Neural progenitor cell (in vitro differentiated cells): ENCODE results near the gene FTHL17. TPM values are rescaled to one million over a fixed set of nuclear protein-coding genes. Genes with fewer than 3 reads are reported as not detected.

Source experiments
- DNase-seq: peaks from one replicate; pipeline ENCODE4 v3.0.0-alpha.2; 2016; ENCODE audit warnings: low spot score
- H2AFZ ChIP-seq: fragments of 200-600 bp; sonication (generic); replicated peaks from 2 replicates; pipeline ENCODE4 v1.6.1; 2016; ENCODE audit warnings: antibody characterized with exemption
- H3F3A ChIP-seq: fragments of 200-600 bp; sonication (generic); 2 replicates; pipeline ENCODE4 v1.6.1; 2016; ENCODE audit warnings: antibody characterized with exemption, low read depth
- H3K27ac ChIP-seq: fragments of 200-600 bp; sonication (generic); 2 replicates; pipeline ENCODE4 v1.5.1; 2016; ENCODE audit warnings: mild to moderate bottlenecking
- H3K27me3 ChIP-seq: fragments of 200-600 bp; sonication (generic); 2 replicates; pipeline ENCODE4 v1.6.1; 2016; ENCODE audit warnings: mild to moderate bottlenecking, moderate library complexity
- H3K36me3 ChIP-seq: fragments of 200-600 bp; sonication (generic); 2 replicates; pipeline ENCODE4 v1.5.1; 2016
- H3K4me1 ChIP-seq: fragments of 200-600 bp; sonication (generic); 2 replicates; pipeline ENCODE4 v1.6.1; 2016; ENCODE audit warnings: mixed run types
- H3K4me2 ChIP-seq: fragments of 200-600 bp; sonication (generic); 2 replicates; pipeline ENCODE4 v1.6.1; 2016
- H3K4me3 ChIP-seq: fragments of 200-600 bp; sonication (generic); 2 replicates; pipeline ENCODE4 v1.5.1; 2016
- H3K79me2 ChIP-seq: fragments of 200-600 bp; sonication (generic); 2 replicates; pipeline ENCODE4 v1.6.1; 2016; ENCODE audit warnings: low read depth
- H3K9ac ChIP-seq: fragments of 200-600 bp; sonication (generic); 2 replicates; pipeline ENCODE4 v1.6.1; 2016
- H3K9me3 ChIP-seq: fragments of 200-600 bp; sonication (generic); 2 replicates; pipeline ENCODE4 v1.5.1; 2016; ENCODE audit warnings: low read depth
- H4K20me1 ChIP-seq: fragments of 200-600 bp; sonication (generic); 2 replicates; pipeline ENCODE4 v1.6.1; 2016; ENCODE audit warnings: low read depth
- H3K27ac Mint-ChIP-seq: 3 replicates; pipeline ENCODE4 v1.8.0; 2021; ENCODE audit warnings: mixed read lengths
- H3K27me3 Mint-ChIP-seq: 2 replicates; pipeline ENCODE4 v1.8.0; 2022; ENCODE audit warnings: low read depth, mild to moderate bottlenecking, inconsistent platforms, moderate library complexity, mixed read lengths; ENCODE audit not compliant: insufficient read depth
- H3K36me3 Mint-ChIP-seq: 3 replicates; pipeline ENCODE4 v1.8.0; 2021; ENCODE audit warnings: mixed read lengths
- H3K4me1 Mint-ChIP-seq: 3 replicates; pipeline ENCODE4 v1.8.0; 2021; ENCODE audit warnings: mixed read lengths
- H3K4me3 Mint-ChIP-seq: 3 replicates; pipeline ENCODE4 v1.8.0; 2021; ENCODE audit warnings: mild to moderate bottlenecking, moderate library complexity, mixed read lengths
- H3K9me3 Mint-ChIP-seq: 3 replicates; pipeline ENCODE4 v1.8.0; 2020; ENCODE audit warnings: mixed read lengths
- CTCF ChIP-seq: fragments of 200-600 bp; sonication (generic); IDR thresholded peaks from 2 replicates; pipeline ENCODE4 v1.5.1; 2017; ENCODE audit warnings: antibody characterized with exemption, mild to moderate bottlenecking
- EZH2 ChIP-seq: fragments of 200-600 bp; sonication (generic); IDR thresholded peaks from 2 replicates; pipeline ENCODE4 v1.6.1; 2017; ENCODE audit warnings: antibody characterized with exemption, mild to moderate bottlenecking, moderate library complexity
- EZH2phosphoT487 ChIP-seq: fragments of 200-600 bp; sonication (generic); IDR thresholded peaks from 2 replicates; pipeline ENCODE4 v1.6.1; 2017; ENCODE audit warnings: antibody characterized with exemption
- total RNA-seq: library from RNA; depleted of rRNA; stranded (reverse); fragments of >200 nt; gene quantifications from 2 replicates; pipeline ENCODE4 v1.2.3, GENCODE V29; 2015; ENCODE audit warnings: low replicate concordance

The FTHL17 gene
- total RNA-seq, 1 donor from 2014 or later, result not detected

DNA sequence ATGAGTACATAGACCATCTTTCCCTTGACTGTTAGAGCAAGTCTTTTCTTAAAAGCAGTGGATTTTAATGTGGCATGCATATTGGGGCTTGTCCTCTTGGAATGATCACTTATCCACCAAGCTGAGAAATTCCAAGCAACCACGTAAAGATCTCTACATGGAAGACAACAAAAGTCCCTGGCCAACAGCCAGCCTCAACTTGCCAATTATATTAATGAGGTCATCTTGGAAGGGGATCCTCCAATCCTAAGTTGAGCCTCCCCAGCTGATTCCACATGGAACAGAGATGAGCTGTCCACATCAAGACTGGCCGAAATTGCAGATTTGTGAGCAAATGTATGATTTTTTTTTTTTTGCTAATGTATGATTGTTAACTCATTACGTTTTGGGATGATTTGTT, 20.6 kb upstream of the FTHL17 start:
- H3K27ac Mint-ChIP-seq, result no peak overlapping the region
- Histone ChIP-seq H3K27ac (no peak overlapping the region), H3K36me3 (no peaks in the 10 kb centered on the region), H3K4me1 (no peaks in the 10 kb centered on the region), H3K9me3 (peaks cover 7% of the 10 kb centered on the region), H3K27me3 (no peaks in the 10 kb centered on the region), H3K4me2 (no peak overlapping the region), H3F3A (no peaks in the 10 kb centered on the region), H3K9ac (no peak overlapping the region), H3K4me3 (no peak overlapping the region), H2AFZ (no peak overlapping the region), H4K20me1 (no peaks in the 10 kb centered on the region), H3K79me2 (no peaks in the 10 kb centered on the region)
- peaks cover 8% of the 10 kb centered on the region for H3K9me3 Mint-ChIP-seq
- H3K4me1 Mint-ChIP-seq, result peaks cover 3% of the 10 kb centered on the region
- TF ChIP-seq EZH2 (no peak), CTCF (no peak), EZH2phosphoT487 (no peak)
- H3K27me3 Mint-ChIP-seq, result no peaks in the 10 kb centered on the region
- no peaks in the 10 kb centered on the region for H3K36me3 Mint-ChIP-seq
- DNase-seq, result no peak
- no peak overlapping the region for H3K4me3 Mint-ChIP-seq

- Histone ChIP-seq H3F3A (no peaks in the 10 kb centered on the region), H3K36me3 (no peaks in the 10 kb centered on the region), H3K9ac (no peak overlapping the region), H2AFZ (no peak overlapping the region), H3K27ac (no peak overlapping the region), H3K79me2 (no peaks in the 10 kb centered on the region), H3K4me1 (no peaks in the 10 kb centered on the region), H3K9me3 (peaks cover 7% of the 10 kb centered on the region), H3K4me2 (no peak overlapping the region), H3K27me3 (no peaks in the 10 kb centered on the region), H3K4me3 (no peak overlapping the region), H4K20me1 (no peaks in the 10 kb centered on the region)
- Mint-ChIP-seq H3K27me3 (no peaks in the 10 kb centered on the region), H3K9me3 (peaks cover 8% of the 10 kb centered on the region), H3K4me1 (peaks cover 3% of the 10 kb centered on the region), H3K36me3 (no peaks in the 10 kb centered on the region), H3K4me3 (no peak overlapping the region), H3K27ac (no peak overlapping the region)
- TF ChIP-seq EZH2phosphoT487 (no peak), EZH2 (no peak), CTCF (no peak)
- no peak for DNase-seq
Measured at GRCh38 chrX:31091819-31092218, 20.0 kb upstream of the FTHL17 start.

DNA sequence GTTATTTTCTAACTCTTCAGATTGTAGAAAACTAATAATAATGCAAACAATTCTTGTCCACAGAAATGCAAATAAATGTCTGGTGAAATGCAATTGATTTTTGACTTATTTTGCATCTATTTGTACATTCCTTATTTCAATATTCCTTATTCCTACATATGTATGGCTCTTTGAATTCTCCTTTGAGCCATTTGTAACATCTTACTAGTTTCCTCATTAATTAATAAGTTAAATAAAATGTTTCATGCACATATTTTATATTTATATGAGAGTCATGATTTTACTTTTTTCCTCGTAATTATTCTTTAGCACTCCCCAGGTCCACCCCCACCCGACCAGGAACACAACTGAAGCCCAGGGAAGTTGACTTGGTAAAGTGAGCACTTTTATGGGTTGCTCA, 2.7 kb upstream of the FTHL17 start:
- Histone ChIP-seq H3K4me3 (no peak overlapping the region), H3K4me2 (no peak overlapping the region), H3K36me3 (no peaks in the 10 kb centered on the region), H3K9ac (no peak overlapping the region), H3F3A (no peaks in the 10 kb centered on the region), H2AFZ (no peak overlapping the region), H3K79me2 (no peaks in the 10 kb centered on the region), H3K27ac (no peak overlapping the region), H4K20me1 (no peaks in the 10 kb centered on the region), H3K9me3 (peaks cover 11% of the 10 kb centered on the region), H3K27me3 (no peaks in the 10 kb centered on the region), H3K4me1 (peaks cover 1% of the 10 kb centered on the region)
- H3K9me3 Mint-ChIP-seq, result peaks cover 17% of the 10 kb centered on the region
- no peak for DNase-seq
- no peak for TF ChIP-seq EZH2
- H3K4me3 Mint-ChIP-seq, result no peak overlapping the region
- H3K27me3 Mint-ChIP-seq, result peaks cover 7% of the 10 kb centered on the region
- H3K36me3 Mint-ChIP-seq, result no peaks in the 10 kb centered on the region
- H3K4me1 Mint-ChIP-seq, result no peaks in the 10 kb centered on the region
- H3K27ac Mint-ChIP-seq, result no peak overlapping the region

GRCh38 chrX:31071262-31071661, 579 bp downstream of the FTHL17 start:
- H3K4me3 ChIP-seq, result no peak overlapping the region
- H3K36me3 ChIP-seq, result no peaks in the 10 kb centered on the region
- H3K27ac ChIP-seq, result no peak overlapping the region
- no peaks in the 10 kb centered on the region for H3K36me3 Mint-ChIP-seq
- H3K4me3 Mint-ChIP-seq, result no peak overlapping the region
- DNase-seq, result no peak
- H3K9me3 ChIP-seq, result peaks cover 8% of the 10 kb centered on the region
- no peaks in the 10 kb centered on the region for H4K20me1 ChIP-seq
- peaks cover 7% of the 10 kb centered on the region for H3K27me3 Mint-ChIP-seq
- no peaks in the 10 kb centered on the region for H3K27me3 ChIP-seq
- no peak overlapping the region for H3K9ac ChIP-seq
- H3K9me3 Mint-ChIP-seq, result peaks cover 11% of the 10 kb centered on the region
- H3K27ac Mint-ChIP-seq, result no peak overlapping the region
- no peak for TF ChIP-seq EZH2phosphoT487
- no peaks in the 10 kb centered on the region for H3K4me1 Mint-ChIP-seq
- no peaks in the 10 kb centered on the region for H3K79me2 ChIP-seq
- no peak overlapping the region for H3K4me2 ChIP-seq
- H3F3A ChIP-seq, result peaks cover 16% of the 10 kb centered on the region
- H2AFZ ChIP-seq, result no peak overlapping the region
- peaks cover 5% of the 10 kb centered on the region for H3K4me1 ChIP-seq
